ENCODE measurements around the gene PCNX4. TPM values are rescaled to one million over a fixed set of nuclear protein-coding genes. Genes with fewer than 3 reads are reported as not detected.

The PCNX4 gene
- total RNA-seq, 2 experiments from 2014 or later = 17.3 to 21.0 TPM

GRCh38 chr14:60170948-60171347, 79.2 kb downstream of the PCNX4 start:
- ChIA-PET POLR2A (interaction anchor here (1.1 kb wide), 1 partner anchor 206 kb away, joined by 3 read pairs; no protein-coding TSS in a partner anchor), CTCF (interaction anchor here (1.4 kb wide), 1 partner anchor 208 kb away, joined by 3 read pairs; no protein-coding TSS in a partner anchor)
- no peak overlapping the region for H3K4me3 ChIP-seq (ENCODE audit: low read length)
- no peaks in the 10 kb centered on the region for H3K36me3 ChIP-seq (ENCODE audit: insufficient read depth, low read length)
- no peaks in the 10 kb centered on the region for H3K9me3 ChIP-seq (ENCODE audit: control insufficient read depth in 1 of 2, insufficient read depth in 1 of 2, low read length in 2 of 2)
- TF ChIP-seq CTCF (IDR thresholded peaks at IDR 0.05) = no peak
- H3K27ac Mint-ChIP-seq = no peak overlapping the region
- H3K4me1 Mint-ChIP-seq (ENCODE audit: low read depth) = peaks cover 8% of the 10 kb centered on the region
- intact Hi-C loops (cut with DNase I, micrococcal nuclease) = no loop called here
- no peaks in the 10 kb centered on the region for H3K27me3 ChIP-seq (ENCODE audit: control insufficient read depth in 1 of 2, insufficient read depth in 2 of 2, low read length in 2 of 2)
- H3K36me3 Mint-ChIP-seq (ENCODE audit: low read depth) = no peaks in the 10 kb centered on the region
- H3K4me1 ChIP-seq (ENCODE audit: insufficient read depth, low read length) = peaks cover 4% of the 10 kb centered on the region
- no peak overlapping the region for H3K27ac ChIP-seq (ENCODE audit: low read depth in 1 of 2, low read length in 2 of 2)
- ATAC-seq (ENCODE audit: poor library complexity) (no peak), DNase-seq (no peak)
- H3K27me3 Mint-ChIP-seq = no peaks in the 10 kb centered on the region
- no peak overlapping the region for H3K4me3 Mint-ChIP-seq
- H3K9me3 Mint-ChIP-seq = no peaks in the 10 kb centered on the region

GRCh38 chr14:60171690-60172089, 80.0 kb downstream of the PCNX4 start:
- Histone ChIP-seq H3K4me3 (ENCODE audit: low read length) (no peak overlapping the region), H3K4me1 (ENCODE audit: insufficient read depth, low read length) (no peaks in the 10 kb centered on the region), H3K9me3 (ENCODE audit: control insufficient read depth in 1 of 2, insufficient read depth in 1 of 2, low read length in 2 of 2) (no peaks in the 10 kb centered on the region), H3K36me3 (ENCODE audit: insufficient read depth, low read length) (no peaks in the 10 kb centered on the region), H3K27me3 (ENCODE audit: control insufficient read depth in 1 of 2, insufficient read depth in 2 of 2, low read length in 2 of 2) (no peaks in the 10 kb centered on the region), H3K27ac (ENCODE audit: low read depth in 1 of 2, low read length in 2 of 2) (no peak overlapping the region)
- peaks cover under 1% of the 10 kb centered on the region for H3K4me1 Mint-ChIP-seq (ENCODE audit: low read depth)
- no peak for ATAC-seq (ENCODE audit: poor library complexity)
- TF ChIP-seq CTCF (IDR thresholded peaks at IDR 0.05) = no peak
- no peaks in the 10 kb centered on the region for H3K9me3 Mint-ChIP-seq
- ChIA-PET CTCF (interaction anchor here (1.4 kb wide), 1 partner anchor 209 kb away, joined by 3 read pairs; no protein-coding TSS in a partner anchor), POLR2A (interaction anchor here (1.1 kb wide), 1 partner anchor 207 kb away, joined by 3 read pairs; no protein-coding TSS in a partner anchor)
- H3K4me3 Mint-ChIP-seq = no peak overlapping the region
- H3K27me3 Mint-ChIP-seq = no peaks in the 10 kb centered on the region
- intact Hi-C loops (cut with DNase I, micrococcal nuclease) = no loop called here
- no peaks in the 10 kb centered on the region for H3K36me3 Mint-ChIP-seq (ENCODE audit: low read depth)
- H3K27ac Mint-ChIP-seq = no peak overlapping the region
- DNase-seq = no peak

GRCh38 chr14:60174352-60175254, 82.9 kb downstream of the PCNX4 start:
- ChIA-PET CTCF (no interaction called here), POLR2A (no interaction called here)
- H3K4me1 Mint-ChIP-seq (ENCODE audit: low read depth) = no peaks in the 10 kb centered on the region
- Histone ChIP-seq H3K9me3 (ENCODE audit: control insufficient read depth in 1 of 2, insufficient read depth in 1 of 2, low read length in 2 of 2) (no peaks in the 10 kb centered on the region), H3K4me1 (ENCODE audit: insufficient read depth, low read length) (no peaks in the 10 kb centered on the region), H3K27me3 (ENCODE audit: control insufficient read depth in 1 of 2, insufficient read depth in 2 of 2, low read length in 2 of 2) (no peaks in the 10 kb centered on the region), H3K36me3 (ENCODE audit: insufficient read depth, low read length) (no peaks in the 10 kb centered on the region), H3K4me3 (ENCODE audit: low read length) (no peak overlapping the region), H3K27ac (ENCODE audit: low read depth in 1 of 2, low read length in 2 of 2) (no peak overlapping the region)
- intact Hi-C loops (cut with DNase I, micrococcal nuclease) = no loop called here
- no peaks in the 10 kb centered on the region for H3K27me3 Mint-ChIP-seq
- no peak overlapping the region for H3K27ac Mint-ChIP-seq
- H3K36me3 Mint-ChIP-seq (ENCODE audit: low read depth) = no peaks in the 10 kb centered on the region
- ATAC-seq (ENCODE audit: poor library complexity) = no peak
- H3K9me3 Mint-ChIP-seq = no peaks in the 10 kb centered on the region
- no peak for DNase-seq
- H3K4me3 Mint-ChIP-seq = no peak overlapping the region
- no peak for TF ChIP-seq CTCF (IDR thresholded peaks at IDR 0.05)

Measured in CD4-positive, alpha-beta T cell (primary cell).